Ammon's horn (tissue), 1 donor: Measurements from ENCODE around the gene PXMP2.
"Not testable (repeated sequence)": the region's sequence is repeated elsewhere in the genome, so short reads cannot be mapped to it uniquely, and the experiment has no call there.

Source experiments
- DNase-seq: peaks from one replicate; pipeline ENCODE4 v3.0.0-alpha.2; 2016; ENCODE audit warnings: low spot score

PXMP2 gene

GRCh38 chr12:132660052-132660451, 27.3 kb upstream of the PXMP2 start:
- no peak for DNase-seq

DNA sequence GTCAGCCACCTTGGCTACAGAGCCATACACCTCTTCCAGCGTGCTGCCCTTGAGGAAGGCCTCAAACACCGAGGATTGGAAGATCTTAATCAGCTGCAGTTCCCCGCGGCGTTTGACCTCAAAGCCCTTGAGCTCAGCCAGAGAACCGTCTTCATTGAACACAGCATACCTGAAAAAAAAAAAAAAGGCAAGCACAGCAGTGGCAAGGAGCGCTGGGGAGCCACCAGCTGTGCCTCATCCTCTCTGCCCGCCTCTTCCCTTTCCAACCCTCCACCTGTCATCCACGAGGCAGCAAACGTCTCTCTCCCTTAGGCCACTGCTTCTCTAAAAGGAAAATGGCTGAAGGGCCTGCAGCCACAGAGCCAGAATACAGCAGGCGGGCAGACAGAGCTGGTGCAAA, 26.4 kb upstream of the PXMP2 start:
- no peak for DNase-seq

GRCh38 chr12:132661972-132662371, 25.4 kb upstream of the PXMP2 start:
- DNase-seq: no peak

DNA sequence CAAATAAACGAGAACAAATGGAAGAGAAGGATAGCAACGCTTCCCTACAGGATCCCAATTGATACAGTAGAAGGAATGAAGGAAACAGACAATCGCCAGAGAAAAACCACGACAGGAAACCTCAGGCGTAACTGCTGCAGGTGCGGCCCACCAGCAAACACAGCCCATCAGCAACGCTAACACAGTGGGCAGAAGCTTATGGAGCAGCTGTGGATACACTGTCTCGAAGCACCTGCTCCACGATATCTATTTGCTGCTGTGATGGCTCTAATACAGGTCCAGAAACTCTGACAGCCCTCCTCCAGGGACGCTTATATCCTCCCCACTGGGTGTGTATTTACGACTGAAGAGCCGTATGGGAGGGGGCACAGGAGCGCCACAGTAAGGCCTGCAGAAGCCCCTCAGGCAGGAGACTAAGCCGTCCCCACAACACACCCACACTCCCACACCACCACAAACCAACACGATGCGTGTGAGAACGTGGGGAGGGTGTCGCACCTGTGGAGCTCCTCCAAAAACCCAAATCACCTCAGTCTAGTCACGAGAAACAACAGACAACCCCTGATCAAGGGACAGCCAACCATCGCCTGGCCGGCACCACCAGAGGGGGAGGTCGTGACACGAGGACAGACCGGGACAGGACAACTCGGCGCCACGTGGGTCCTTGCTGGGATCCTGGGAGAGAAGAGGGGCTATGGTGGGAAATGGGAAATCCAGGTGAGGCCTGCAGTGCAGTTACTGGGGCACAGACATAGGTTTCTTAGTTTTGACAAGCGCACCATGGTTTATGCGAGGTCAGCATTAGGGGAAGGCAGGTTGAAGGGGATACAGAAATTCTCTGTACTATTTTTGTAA, 24.3 kb upstream of the PXMP2 start:
- no peak for DNase-seq

- no peak for DNase-seq
Measured at GRCh38 chr12:132664206-132665148, 22.9 kb upstream of the PXMP2 start.

DNA sequence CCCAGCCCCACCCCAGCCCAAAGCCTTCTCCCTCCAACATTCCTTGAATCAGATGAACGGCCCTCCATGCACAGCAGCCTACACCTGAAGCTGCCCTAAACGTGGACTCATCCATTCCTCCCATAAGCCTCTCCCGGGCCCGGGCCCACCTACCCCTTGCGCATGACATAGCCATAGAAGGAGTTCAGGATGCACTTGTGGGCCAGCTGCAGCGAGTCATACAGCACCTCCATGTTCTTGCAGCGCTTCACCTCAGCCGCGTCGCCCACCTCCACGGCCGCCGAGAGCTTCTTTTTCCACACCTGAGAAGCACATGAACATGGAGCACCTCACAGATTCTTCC, 22.3 kb upstream of the PXMP2 start:
- DNase-seq: no peak

GRCh38 chr12:132665794-132666193, 21.6 kb upstream of the PXMP2 start:
- DNase-seq: no peak

DNA sequence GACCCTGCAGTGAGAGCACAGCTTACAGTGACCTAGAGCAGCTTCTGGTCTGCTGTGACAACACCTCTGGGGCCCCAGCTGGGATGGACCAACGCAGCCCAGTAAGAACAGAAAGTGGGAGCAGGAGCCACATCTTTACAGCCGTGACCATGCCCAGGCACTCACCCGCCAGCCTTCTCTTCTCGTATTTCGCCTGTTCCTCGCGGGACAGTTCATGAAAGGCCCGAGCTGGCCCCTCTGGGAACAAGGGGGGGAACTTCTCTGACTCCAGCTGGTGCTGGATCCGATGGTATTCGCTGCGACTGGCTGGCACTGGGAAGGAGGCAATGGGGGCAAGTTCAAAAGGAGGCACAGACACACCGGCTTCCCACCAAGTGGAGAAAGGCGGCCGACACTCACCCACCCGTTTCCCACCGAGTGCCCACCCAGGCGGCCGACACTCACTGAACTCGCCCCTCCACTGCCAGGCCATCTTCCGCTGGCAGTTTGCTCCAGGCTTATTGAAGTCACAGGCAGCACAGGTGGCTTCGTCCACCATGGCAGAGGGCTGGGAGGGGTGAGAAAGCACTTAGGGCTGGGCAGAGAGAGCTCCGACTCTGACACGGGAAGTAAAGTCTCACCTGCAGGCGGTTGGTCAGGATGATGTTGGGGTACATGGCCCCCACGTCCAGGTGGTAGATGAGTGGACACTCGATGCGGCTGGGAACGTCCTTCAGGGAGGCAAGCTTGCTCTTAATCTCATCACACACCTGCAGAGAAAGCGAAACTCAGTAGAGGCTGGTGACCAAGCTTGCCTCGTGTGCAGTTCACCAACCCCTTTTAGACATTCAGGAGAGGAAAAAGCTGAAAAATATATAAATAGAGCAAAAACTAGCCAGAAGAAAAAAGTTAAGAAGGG, 18.9 kb upstream of the PXMP2 start:
- DNase-seq: no peak

DNA sequence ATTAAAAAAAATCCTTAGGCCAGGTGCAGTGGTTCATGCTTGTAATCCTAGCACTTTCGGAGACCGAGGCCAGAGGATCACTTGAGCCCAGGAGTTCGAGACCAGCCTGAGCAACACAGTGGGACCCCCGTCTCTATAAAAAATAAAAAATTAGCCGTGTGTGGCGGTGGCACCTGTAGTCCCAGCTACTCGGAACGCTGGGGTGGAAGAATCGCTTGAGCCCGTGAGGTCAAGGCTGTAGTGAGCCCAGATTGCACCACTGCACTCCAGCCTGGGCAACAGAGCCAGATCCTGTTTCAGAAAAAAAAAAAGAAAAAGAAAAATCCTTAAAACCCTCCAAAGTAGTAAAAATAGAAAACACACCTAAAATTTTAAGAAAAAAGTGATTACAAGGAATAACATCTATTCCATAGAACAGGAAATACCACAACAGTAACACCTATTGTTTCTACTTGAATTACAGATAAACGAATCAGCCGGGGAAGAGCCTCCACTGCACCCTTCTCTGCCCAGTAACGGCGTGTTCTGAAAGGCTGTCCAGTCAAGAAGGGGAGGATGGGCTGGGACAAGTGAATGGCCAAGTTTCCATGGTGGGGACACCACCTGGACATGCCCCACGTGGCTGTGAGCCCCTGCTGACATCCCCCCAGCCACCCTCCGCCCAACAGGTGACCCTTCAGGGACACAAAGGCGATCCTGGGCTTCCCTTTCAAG, 18.1 kb upstream of the PXMP2 start:
- no peak for DNase-seq

DNA sequence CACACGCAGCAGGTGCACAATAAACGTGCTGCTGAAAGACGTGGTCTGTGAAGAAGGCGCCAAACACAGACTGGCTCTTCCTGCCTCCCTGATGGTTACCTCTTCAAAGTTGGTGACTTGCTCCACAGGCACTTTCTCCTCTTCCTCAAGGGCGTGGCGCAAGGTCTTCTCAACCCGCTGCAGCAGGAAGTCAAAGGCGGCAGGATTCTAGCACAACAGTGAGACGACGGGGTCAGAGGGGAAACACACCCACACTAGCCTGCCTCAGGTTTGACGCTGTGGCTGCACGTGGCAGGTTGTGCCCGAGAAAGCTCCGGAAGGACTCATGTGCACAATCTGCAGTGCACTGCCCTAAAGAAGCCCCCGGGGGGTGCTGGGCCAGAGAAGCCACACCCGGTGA, 15.3 kb upstream of the PXMP2 start:
- DNase-seq: no peak

DNA sequence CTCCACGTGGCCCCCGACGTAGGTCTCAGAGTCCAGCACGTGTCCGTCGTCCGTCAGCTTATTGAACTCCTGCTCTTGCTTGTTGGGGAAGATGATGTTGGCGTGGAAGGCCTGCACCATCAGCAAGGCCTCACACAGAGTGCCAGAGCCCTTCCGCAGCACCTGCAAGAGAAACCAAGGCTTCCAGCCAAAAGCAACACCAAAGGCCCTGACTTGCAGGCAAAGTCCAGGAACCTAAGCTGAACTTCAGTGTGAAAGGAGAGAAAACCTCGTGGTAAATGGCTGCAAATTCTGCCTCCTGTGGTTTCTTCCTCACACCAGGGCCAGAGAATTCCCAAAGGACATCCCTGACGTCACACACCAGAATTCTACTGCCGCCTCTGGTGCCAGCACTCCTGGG, 14.7 kb upstream of the PXMP2 start:
- no peak for DNase-seq

- no peak for DNase-seq
Measured at GRCh38 chr12:132673288-132674179, 13.9 kb upstream of the PXMP2 start.

DNA sequence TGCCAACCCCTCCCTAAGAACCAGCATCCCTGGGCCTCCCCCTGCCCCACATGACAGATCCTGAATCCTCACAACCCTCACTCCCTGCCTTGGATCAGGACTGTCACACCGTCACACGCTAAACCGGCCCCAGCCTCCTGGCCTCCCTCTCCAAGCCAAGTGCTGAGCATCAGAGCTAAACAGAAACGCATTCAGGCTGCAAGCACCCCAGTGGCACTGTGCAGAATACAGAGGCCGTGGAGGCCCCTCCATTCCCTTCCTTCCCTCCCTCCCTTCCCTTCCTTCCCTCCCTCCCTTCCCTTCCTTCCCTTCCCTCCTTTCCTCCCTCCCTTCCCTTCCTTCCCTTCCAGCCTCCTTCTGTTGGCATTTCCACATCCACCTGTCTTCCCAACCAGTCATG, 12.8 kb upstream of the PXMP2 start:
- no peak for DNase-seq

GRCh38 chr12:132675757-132676432, 11.5 kb upstream of the PXMP2 start:
- no peak for DNase-seq

DNA sequence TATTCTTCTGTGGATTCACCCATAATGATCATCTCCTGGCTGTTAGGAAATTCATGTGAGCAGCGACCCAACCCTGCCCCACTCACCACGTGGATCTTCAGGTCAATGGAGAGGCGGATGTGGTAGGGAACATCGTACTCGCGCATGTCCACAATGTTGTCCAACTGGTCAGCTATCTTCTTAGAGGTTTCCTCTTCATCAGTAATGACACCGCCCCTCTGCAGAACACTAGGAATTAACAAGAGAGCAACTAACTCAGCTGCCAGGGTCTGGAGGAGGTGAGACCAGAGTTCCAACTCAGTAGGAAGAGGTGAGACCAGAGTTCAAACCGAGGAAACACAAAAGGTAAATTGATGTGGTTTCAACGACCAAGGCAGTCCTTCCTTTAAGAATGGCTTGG, 9.9 kb upstream of the PXMP2 start:
- DNase-seq: no peak

DNA sequence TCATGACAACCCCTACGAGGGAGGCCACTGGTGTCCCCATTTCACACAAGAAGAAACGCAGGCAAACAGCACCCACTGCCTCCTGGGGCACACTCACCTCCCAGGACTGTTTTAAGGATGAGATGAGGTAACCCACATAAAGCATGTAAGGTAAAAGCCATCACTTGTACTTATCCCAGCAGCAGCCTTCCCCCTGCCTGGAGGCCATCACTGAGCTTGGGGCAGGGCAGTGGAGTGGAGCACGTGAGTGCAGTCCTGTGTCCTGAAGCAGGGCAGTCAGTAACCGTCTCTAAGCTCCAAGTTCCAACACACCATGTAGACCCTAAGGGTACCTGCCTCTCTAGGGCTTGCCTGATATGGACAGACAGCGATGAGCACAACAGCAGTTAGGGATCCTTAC, 2.0 kb upstream of the PXMP2 start:
- DNase-seq: no peak

DNA sequence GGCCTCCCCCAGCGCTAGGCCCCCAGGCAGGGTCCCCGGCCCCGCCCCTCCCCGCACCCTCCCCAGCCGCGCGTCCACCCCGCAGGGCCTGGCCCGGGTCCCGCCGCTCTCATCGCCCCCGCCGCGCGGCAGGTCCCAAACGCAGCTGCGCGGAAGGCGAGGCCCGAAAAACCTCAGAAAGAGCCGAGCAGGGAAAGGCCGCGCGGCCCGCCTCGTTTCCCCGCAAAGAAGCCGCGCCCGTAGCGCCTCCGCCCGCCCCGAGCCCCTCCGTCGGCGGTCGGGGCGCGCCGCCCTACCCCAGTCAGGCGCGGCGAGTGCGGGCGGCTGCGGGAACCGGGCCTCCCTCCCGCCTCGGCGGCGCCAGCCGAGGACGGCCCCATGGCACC, 569 bp upstream of the PXMP2 start:
- DNase-seq: no peak

DNA sequence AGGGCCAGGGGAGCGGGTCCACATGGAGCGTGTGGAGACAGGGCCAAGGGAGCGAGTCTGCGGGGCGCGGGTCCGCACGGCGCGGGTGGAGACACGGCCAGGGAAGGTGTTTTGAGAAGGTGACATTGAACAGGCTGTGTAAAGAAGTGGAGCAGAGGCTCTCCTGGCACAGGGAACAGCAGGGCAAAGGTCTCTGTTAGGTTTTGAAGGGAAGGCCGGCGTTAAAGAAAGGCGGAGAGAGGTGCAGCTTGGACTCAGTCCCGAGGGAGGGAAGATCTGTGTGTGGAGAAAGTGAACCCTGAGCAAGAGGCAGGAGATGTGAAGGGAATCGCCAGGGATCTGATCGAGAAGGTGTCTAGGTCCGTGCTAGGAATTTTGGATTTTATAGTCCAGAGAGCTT, 1.8 kb downstream of the PXMP2 start:
- no peak for DNase-seq

- DNase-seq: no peak
Measured at GRCh38 chr12:132690112-132690511, 2.7 kb downstream of the PXMP2 start.

- DNase-seq: not testable (repeated sequence)
Measured at GRCh38 chr12:132692030-132692429, 4.6 kb downstream of the PXMP2 start.
